ENCODE results near the gene AMBRA1.

GRCh38 chr11:46565232-46565840, 28.5 kb downstream of the AMBRA1 start:
- no peak for TF ChIP-seq POLR2AphosphoS5 (IDR thresholded peaks at IDR 0.05)
- no peak for TF ChIP-seq CTCF (IDR thresholded peaks at IDR 0.05; ENCODE audit: poor library complexity, severe bottlenecking)
- no peak for TF ChIP-seq EZH2 (IDR thresholded peaks at IDR 0.05; ENCODE audit: borderline replicate concordance, insufficient read depth, low read length, poor library complexity, severe bottlenecking)
- TF ChIP-seq TAF1 (IDR thresholded peaks at IDR 0.05; ENCODE audit: low read depth): no peak
- no peak for TF ChIP-seq EP300 (conservative IDR thresholded peaks at IDR 0.05; ENCODE audit: poor library complexity, severe bottlenecking)
- TF ChIP-seq SMC3 (conservative IDR thresholded peaks at IDR 0.05; ENCODE audit: poor library complexity): no peak
- TF ChIP-seq REST (IDR thresholded peaks at IDR 0.05; ENCODE audit: borderline replicate concordance): no peak
- TF ChIP-seq RAD21 (conservative IDR thresholded peaks at IDR 0.05): no peak

All from neural cell (in vitro differentiated cells).